Panc1 (cell line): ENCODE data around the gene NME8. TPM values are rescaled to one million over a fixed set of nuclear protein-coding genes. Genes with fewer than 3 reads are reported as not detected.

ENCODE experiments used
- ATAC-seq: fragments of 200-7000 bp; cut with Tn5 transposase; 2 replicates; pipeline ENCODE4 v1.9.1; 2020; ENCODE audit warnings: mild to moderate bottlenecking, moderate library complexity
- BruUV-seq: library from RNA; stranded (reverse); fragments of 400-500 nt; replicated peaks from 2 replicates; lab custom pipeline; 2021; lab: Mats Ljungman, UMichigan
- CTCF ChIA-PET: fragments of 300-600 bp; sonication (Branson Sonifier 250); formaldehyde crosslinking; loops from one replicate; lab custom pipeline; 2022; ENCODE audit warnings: antibody characterized with exemption; lab: Charles Lee
- POLR2A ChIA-PET: fragments of 300-600 bp; sonication (Branson Sonifier 250); formaldehyde crosslinking; loops from one replicate; lab custom pipeline; 2022; ENCODE audit warnings: antibody characterized with exemption; lab: Charles Lee
- DNase-seq: peaks from one replicate; pipeline ENCODE4 v3.0.0-alpha.2; 2010; ENCODE audit warnings: low read depth, low spot score
- H3K27ac ChIP-seq: 2 replicates; pipeline ENCODE4 v1.5.1; 2011; ENCODE audit warnings: mild to moderate bottlenecking, low read length, inconsistent platforms
- H3K27me3 ChIP-seq: fragments of 200-500 bp; sonication (Bioruptor generic); 2 replicates; pipeline ENCODE4 v1.6.0; 2014; ENCODE audit warnings: low read length, inconsistent platforms; ENCODE audit not compliant: control insufficient read depth, insufficient read depth
- H3K36me3 ChIP-seq: fragments of 200-500 bp; sonication (Bioruptor generic); 2 replicates; pipeline ENCODE4 v1.5.1; 2014; ENCODE audit warnings: inconsistent platforms, mild to moderate bottlenecking, low read length, moderate library complexity; ENCODE audit not compliant: control insufficient read depth, insufficient read depth
- H3K4me1 ChIP-seq: 2 replicates; pipeline ENCODE4 v1.5.1; 2011; ENCODE audit warnings: inconsistent platforms, mild to moderate bottlenecking, low read length, moderate library complexity; ENCODE audit not compliant: control insufficient read depth, insufficient read depth
- H3K4me3 ChIP-seq, 2 experiments: 2 replicates each; pipeline ENCODE4 v1.5.1; 2011 to 2012; ENCODE audit warnings: low read depth in 2 of 2, low read length in 2 of 2, mild to moderate bottlenecking in 2 of 2, inconsistent platforms in 1 of 2, moderate library complexity in 1 of 2
- H3K9me3 ChIP-seq: fragments of 200-500 bp; sonication (Bioruptor generic); 2 replicates; pipeline ENCODE4 v1.5.1; 2014; ENCODE audit warnings: low read depth, mild to moderate bottlenecking, inconsistent platforms, low read length, moderate library complexity; ENCODE audit not compliant: control insufficient read depth, insufficient read depth
- CTCF ChIP-seq: fragments of 450-650 bp; IDR thresholded peaks from 2 replicates; pipeline ENCODE4 v1.5.1; 2017; ENCODE audit warnings: mild to moderate bottlenecking
- POLR2AphosphoS5 ChIP-seq: IDR thresholded peaks from 2 replicates; pipeline ENCODE4 v1.6.1; 2012; ENCODE audit warnings: mild to moderate bottlenecking, low read depth, low read length, moderate library complexity
- SIN3A ChIP-seq: IDR thresholded peaks from 2 replicates; pipeline ENCODE4 v1.6.1; 2012; ENCODE audit warnings: low read depth, mild to moderate bottlenecking, low read length, moderate library complexity, borderline replicate concordance; ENCODE audit not compliant: insufficient read depth
- TCF7L2 ChIP-seq: IDR thresholded peaks from 2 replicates; pipeline ENCODE4 v1.6.1; 2011; ENCODE audit warnings: mild to moderate bottlenecking, low read depth, low read length, inconsistent platforms
- in situ Hi-C: cut with HindIII; loops from 2 replicates; pipeline ENCODE4 v1.10.0; 2016; ENCODE audit warnings: low sequenced_read_pairs, low pct_unique_long_range_greater_than_20kb
- intact Hi-C: fragments of 100-400 bp; cut with micrococcal nuclease; formaldehyde crosslinking; loops from one replicate; pipeline ENCODE4 v1.10.0; 2022; ENCODE audit not compliant: unreplicated experiment
- total RNA-seq: library from RNA; stranded (reverse); gene quantifications from one replicate; pipeline ENCODE4 v1.2.1, GENCODE V29; 2021; ENCODE audit not compliant: unreplicated experiment
- TF ChIP-seq, protein P1 (sequence below), 2 experiments: IDR thresholded peaks; 2 replicates each; pipeline ENCODE4 v1.6.1; 2011 to 2012; ENCODE audit warnings: low read depth in 2 of 2, control low read depth in 1 of 2, low read length in 1 of 2, mild to moderate bottlenecking in 1 of 2, moderate library complexity in 1 of 2; ENCODE audit not compliant: insufficient read depth in 1 of 2

The NME8 gene
- total RNA-seq, 1 experiment from 2014 or later, result not detected

GRCh38 chr7:37932543-37932942, 84.1 kb downstream of the NME8 start:
- intact Hi-C loops, result no loop called here
- in situ Hi-C loops, result no loop called here
- Histone ChIP-seq H3K4me1 (peaks cover 17% of the 10 kb centered on the region), H3K4me3 (no peak overlapping the region), H3K36me3 (0 out of 2 replicates have a peak, but pooled peaks cover 2% of the 10 kb centered on the region), H3K9me3 (peaks cover 16% of the 10 kb centered on the region; the same call in 1 of the 2 replicates), H3K27me3 (no peaks in the 10 kb centered on the region), H3K27ac (0 out of 2 replicates have a peak overlapping the region, but pooled peaks have one; percentile 2)
- ATAC-seq, result no peak
- TF ChIP-seq SIN3A (no peak), CTCF (no peak), POLR2AphosphoS5 (no peak), TCF7L2 (no peak)
- TF ChIP-seq, protein P1, sequence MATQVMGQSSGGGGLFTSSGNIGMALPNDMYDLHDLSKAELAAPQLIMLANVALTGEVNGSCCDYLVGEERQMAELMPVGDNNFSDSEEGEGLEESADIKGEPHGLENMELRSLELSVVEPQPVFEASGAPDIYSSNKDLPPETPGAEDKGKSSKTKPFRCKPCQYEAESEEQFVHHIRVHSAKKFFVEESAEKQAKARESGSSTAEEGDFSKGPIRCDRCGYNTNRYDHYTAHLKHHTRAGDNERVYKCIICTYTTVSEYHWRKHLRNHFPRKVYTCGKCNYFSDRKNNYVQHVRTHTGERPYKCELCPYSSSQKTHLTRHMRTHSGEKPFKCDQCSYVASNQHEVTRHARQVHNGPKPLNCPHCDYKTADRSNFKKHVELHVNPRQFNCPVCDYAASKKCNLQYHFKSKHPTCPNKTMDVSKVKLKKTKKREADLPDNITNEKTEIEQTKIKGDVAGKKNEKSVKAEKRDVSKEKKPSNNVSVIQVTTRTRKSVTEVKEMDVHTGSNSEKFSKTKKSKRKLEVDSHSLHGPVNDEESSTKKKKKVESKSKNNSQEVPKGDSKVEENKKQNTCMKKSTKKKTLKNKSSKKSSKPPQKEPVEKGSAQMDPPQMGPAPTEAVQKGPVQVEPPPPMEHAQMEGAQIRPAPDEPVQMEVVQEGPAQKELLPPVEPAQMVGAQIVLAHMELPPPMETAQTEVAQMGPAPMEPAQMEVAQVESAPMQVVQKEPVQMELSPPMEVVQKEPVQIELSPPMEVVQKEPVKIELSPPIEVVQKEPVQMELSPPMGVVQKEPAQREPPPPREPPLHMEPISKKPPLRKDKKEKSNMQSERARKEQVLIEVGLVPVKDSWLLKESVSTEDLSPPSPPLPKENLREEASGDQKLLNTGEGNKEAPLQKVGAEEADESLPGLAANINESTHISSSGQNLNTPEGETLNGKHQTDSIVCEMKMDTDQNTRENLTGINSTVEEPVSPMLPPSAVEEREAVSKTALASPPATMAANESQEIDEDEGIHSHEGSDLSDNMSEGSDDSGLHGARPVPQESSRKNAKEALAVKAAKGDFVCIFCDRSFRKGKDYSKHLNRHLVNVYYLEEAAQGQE (IDR thresholded peaks at IDR 0.05; ENCODE audit: insufficient read depth in 1 of 2, low read depth in 2 of 2, low read length in 1 of 2), result no peak
- CTCF ChIA-PET, result no interaction called here
- POLR2A ChIA-PET, result no interaction called here
- no peak for DNase-seq
- no TSS peak for BruUV-seq

GRCh38 chr7:37933018-37933566, 84.7 kb downstream of the NME8 start:
- intact Hi-C loops, result no loop called here
- ATAC-seq (no peak), DNase-seq (no peak)
- Histone ChIP-seq H3K36me3 (0 out of 2 replicates have a peak, but pooled peaks cover 2% of the 10 kb centered on the region), H3K9me3 (peaks cover 16% of the 10 kb centered on the region; the same call in 1 of the 2 replicates), H3K4me1 (peaks cover 17% of the 10 kb centered on the region), H3K4me3 (no peak overlapping the region), H3K27me3 (no peaks in the 10 kb centered on the region), H3K27ac (no peak overlapping the region)
- BruUV-seq, result no TSS peak
- TF ChIP-seq SIN3A, result no peak
- no peak for TF ChIP-seq CTCF
- TF ChIP-seq POLR2AphosphoS5, result no peak
- no peak for TF ChIP-seq TCF7L2
- TF ChIP-seq, protein P1 (IDR thresholded peaks at IDR 0.05; ENCODE audit: insufficient read depth in 1 of 2, low read depth in 2 of 2, low read length in 1 of 2), result no peak
- POLR2A ChIA-PET, result no interaction called here
- in situ Hi-C loops, result no loop called here
- CTCF ChIA-PET, result no interaction called here
